ENCODE data around the gene AQP1.

Gene AQP1

DNA sequence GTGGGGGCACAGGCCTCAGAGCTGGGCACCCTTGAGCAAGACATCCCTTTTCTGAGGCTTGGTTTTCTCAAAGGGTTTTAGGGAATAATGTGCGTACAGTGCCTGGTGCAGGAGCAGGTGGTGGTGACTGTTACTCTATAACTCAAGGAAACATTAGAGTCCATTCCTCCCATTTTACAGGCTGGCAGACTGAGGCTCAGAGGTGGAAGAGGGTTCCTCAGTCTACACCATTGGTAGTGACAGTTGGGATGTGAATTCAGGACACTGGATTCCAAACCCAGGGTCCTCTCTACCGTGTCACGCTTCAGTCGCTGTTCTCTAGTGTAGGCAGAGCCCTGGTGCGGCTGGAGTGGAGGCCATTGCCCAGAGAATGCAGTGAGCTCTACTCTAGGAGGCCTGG lies 40.0 kb upstream of the AQP1 start:
- ATAC-seq (ENCODE audit: insufficient read depth, low read depth) (no peak), DNase-seq (no peak)
- H4K20me1 ChIP-seq (ENCODE audit: insufficient read depth, low read length), result no peaks in the 10 kb centered on the region
- no peak overlapping the region for H3K27ac ChIP-seq (ENCODE audit: low read length)
- H3K36me3 ChIP-seq (ENCODE audit: insufficient read depth, low read length), result no peaks in the 10 kb centered on the region
- no peak overlapping the region for H3K4me3 ChIP-seq (ENCODE audit: low read depth in 1 of 2, low read length in 2 of 2)
- H3K9ac ChIP-seq (ENCODE audit: low read depth, low read length), result no peak overlapping the region
- no peaks in the 10 kb centered on the region for H3K79me2 ChIP-seq (ENCODE audit: insufficient read depth, low read length)
- no peak overlapping the region for H2AFZ ChIP-seq (ENCODE audit: low read depth, low read length)
- TF ChIP-seq EZH2 (IDR thresholded peaks at IDR 0.05; ENCODE audit: borderline replicate concordance, low read depth, low read length, severe bottlenecking) (no peak), CTCF (IDR thresholded peaks at IDR 0.05; ENCODE audit: borderline replicate concordance, extremely low read depth, low read length, poor library complexity, severe bottlenecking) (no peak)
- H3K9me3 ChIP-seq (ENCODE audit: insufficient read depth, low read length, severe bottlenecking), result no peaks in the 10 kb centered on the region
- H3K27me3 ChIP-seq (ENCODE audit: insufficient read depth, low read length, poor library complexity), result no peaks in the 10 kb centered on the region
- no peaks in the 10 kb centered on the region for H3K4me1 ChIP-seq (ENCODE audit: insufficient read depth, low read length)
- no peak overlapping the region for H3K4me2 ChIP-seq (ENCODE audit: insufficient read depth, low read length)

GRCh38 chr7:30873207-30873606 lies 38.4 kb upstream of the AQP1 start:
- ATAC-seq (ENCODE audit: insufficient read depth, low read depth) (no peak), DNase-seq (no peak)
- Histone ChIP-seq H3K27me3 (ENCODE audit: insufficient read depth, low read length, poor library complexity) (no peaks in the 10 kb centered on the region), H4K20me1 (ENCODE audit: insufficient read depth, low read length) (no peaks in the 10 kb centered on the region), H3K4me3 (ENCODE audit: low read depth in 1 of 2, low read length in 2 of 2) (no peak overlapping the region), H3K79me2 (ENCODE audit: insufficient read depth, low read length) (no peaks in the 10 kb centered on the region), H3K27ac (ENCODE audit: low read length) (no peak overlapping the region), H3K36me3 (ENCODE audit: insufficient read depth, low read length) (no peaks in the 10 kb centered on the region), H2AFZ (ENCODE audit: low read depth, low read length) (no peak overlapping the region), H3K9me3 (ENCODE audit: insufficient read depth, low read length, severe bottlenecking) (no peaks in the 10 kb centered on the region), H3K4me2 (ENCODE audit: insufficient read depth, low read length) (no peak overlapping the region), H3K4me1 (ENCODE audit: insufficient read depth, low read length) (no peaks in the 10 kb centered on the region), H3K9ac (ENCODE audit: low read depth, low read length) (no peak overlapping the region)
- TF ChIP-seq CTCF (IDR thresholded peaks at IDR 0.05; ENCODE audit: borderline replicate concordance, extremely low read depth, low read length, poor library complexity, severe bottlenecking) (no peak), EZH2 (IDR thresholded peaks at IDR 0.05; ENCODE audit: borderline replicate concordance, low read depth, low read length, severe bottlenecking) (no peak)

GRCh38 chr7:30873656-30874055 lies 38.0 kb upstream of the AQP1 start:
- ATAC-seq (ENCODE audit: insufficient read depth, low read depth) (no peak), DNase-seq (no peak)
- no peaks in the 10 kb centered on the region for H4K20me1 ChIP-seq (ENCODE audit: insufficient read depth, low read length)
- H3K9me3 ChIP-seq (ENCODE audit: insufficient read depth, low read length, severe bottlenecking), result no peaks in the 10 kb centered on the region
- no peak overlapping the region for H3K27ac ChIP-seq (ENCODE audit: low read length)
- no peak overlapping the region for H2AFZ ChIP-seq (ENCODE audit: low read depth, low read length)
- no peak overlapping the region for H3K4me3 ChIP-seq (ENCODE audit: low read depth in 1 of 2, low read length in 2 of 2)
- H3K4me2 ChIP-seq (ENCODE audit: insufficient read depth, low read length), result no peak overlapping the region
- no peaks in the 10 kb centered on the region for H3K27me3 ChIP-seq (ENCODE audit: insufficient read depth, low read length, poor library complexity)
- H3K9ac ChIP-seq (ENCODE audit: low read depth, low read length), result no peak overlapping the region
- no peaks in the 10 kb centered on the region for H3K36me3 ChIP-seq (ENCODE audit: insufficient read depth, low read length)
- no peak for TF ChIP-seq CTCF (IDR thresholded peaks at IDR 0.05; ENCODE audit: borderline replicate concordance, extremely low read depth, low read length, poor library complexity, severe bottlenecking)
- no peak for TF ChIP-seq EZH2 (IDR thresholded peaks at IDR 0.05; ENCODE audit: borderline replicate concordance, low read depth, low read length, severe bottlenecking)
- no peaks in the 10 kb centered on the region for H3K4me1 ChIP-seq (ENCODE audit: insufficient read depth, low read length)
- no peaks in the 10 kb centered on the region for H3K79me2 ChIP-seq (ENCODE audit: insufficient read depth, low read length)

Data from DND-41 (cell line).